ENCODE data around the gene FABP6. TPM values are rescaled to one million over a fixed set of nuclear protein-coding genes. Genes with fewer than 3 reads are reported as not detected.

The FABP6 gene
- total RNA-seq, 5 donors from 2014 or later (not counting 1 experiment from before 2014, with no cell fraction given) = not detected

Other genes starting within 250 kb of the FABP6 start
- gene TTC1, start 220.4 kb upstream of the FABP6 start, total RNA-seq = 10 to 100 TPM; 25.4 to 43.6 (median 37.3) TPM
- gene PWWP2A, start 110.1 kb upstream of the FABP6 start, total RNA-seq = 10 to 100 TPM; 25.1 to 39.8 (median 36.0) TPM
- gene CCNJL, start 83.1 kb downstream of the FABP6 start, total RNA-seq = under 1 TPM in 3 of 5 donors, not detected in 2; 0.33 to 0.41 (median 0.35) TPM
- gene C1QTNF2, start 141.1 kb downstream of the FABP6 start, total RNA-seq = not detected
- under 1 TPM in 4 of 5 donors, not detected in 1; 0.12 to 0.76 (median 0.58) TPM for gene FAM200C, start 170.5 kb downstream of the FABP6 start, total RNA-seq
- 10 to 100 TPM; 64.9 to 76.8 (median 75.2) TPM for gene SLU7, start 189.6 kb downstream of the FABP6 start, total RNA-seq
- gene PTTG1, start 192.3 kb downstream of the FABP6 start, total RNA-seq = 10 to 100 TPM in 2 of 5 donors, 1 to 10 TPM in 3; 6.6 to 16.5 (median 8.8) TPM

Data from T-cell (primary cell).